Epithelial cell of proximal tubule (primary cell): ENCODE measurements around the gene STAM2. TPM values are rescaled to one million over a fixed set of nuclear protein-coding genes. Genes with fewer than 3 reads are reported as not detected.
"Not testable (repeated sequence)": the region's sequence is repeated elsewhere in the genome, so short reads cannot be mapped to it uniquely, and the experiment has no call there.

ENCODE experiments used
- DNase-seq: peaks from one replicate; pipeline ENCODE4 v3.0.0-alpha.2; 2011; ENCODE audit warnings: low read depth
- H3K4me3 ChIP-seq: 2 replicates; pipeline ENCODE4 v1.5.1; 2011; ENCODE audit warnings: low read depth, mild to moderate bottlenecking, low read length
- total RNA-seq: library from RNA; depleted of rRNA; stranded (reverse); fragments of >200 nt; gene quantifications from 2 replicates; pipeline ENCODE4 v1.2.3, GENCODE V29; 2015
- TF ChIP-seq, protein P1 (sequence below): conservative IDR thresholded peaks from 2 replicates; pipeline ENCODE4 v1.5.1; 2012; ENCODE audit warnings: low read depth, mild to moderate bottlenecking, low read length

STAM2 gene
- total RNA-seq, 1 donor from 2014 or later = 18.7 TPM

DNA sequence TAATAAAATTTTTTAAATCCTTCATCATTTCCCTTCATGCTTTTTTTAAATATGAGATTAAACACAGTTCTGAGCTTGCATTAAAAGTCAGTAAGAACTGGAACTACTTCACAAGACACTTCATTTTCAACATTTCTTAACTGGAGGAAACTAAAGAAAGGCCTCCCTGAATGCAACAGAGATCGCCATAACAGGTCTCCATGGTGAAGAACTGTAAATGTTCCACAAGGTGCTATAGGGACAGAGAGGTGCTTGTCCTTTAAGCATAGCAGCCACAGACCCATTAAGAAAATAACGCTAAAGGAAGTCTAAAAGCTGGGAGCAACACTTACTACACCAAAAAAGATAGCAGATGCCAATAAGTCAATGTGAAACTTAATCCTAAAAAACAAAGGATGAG, 8.5 kb downstream of the STAM2 start:
- TF ChIP-seq, protein P1, sequence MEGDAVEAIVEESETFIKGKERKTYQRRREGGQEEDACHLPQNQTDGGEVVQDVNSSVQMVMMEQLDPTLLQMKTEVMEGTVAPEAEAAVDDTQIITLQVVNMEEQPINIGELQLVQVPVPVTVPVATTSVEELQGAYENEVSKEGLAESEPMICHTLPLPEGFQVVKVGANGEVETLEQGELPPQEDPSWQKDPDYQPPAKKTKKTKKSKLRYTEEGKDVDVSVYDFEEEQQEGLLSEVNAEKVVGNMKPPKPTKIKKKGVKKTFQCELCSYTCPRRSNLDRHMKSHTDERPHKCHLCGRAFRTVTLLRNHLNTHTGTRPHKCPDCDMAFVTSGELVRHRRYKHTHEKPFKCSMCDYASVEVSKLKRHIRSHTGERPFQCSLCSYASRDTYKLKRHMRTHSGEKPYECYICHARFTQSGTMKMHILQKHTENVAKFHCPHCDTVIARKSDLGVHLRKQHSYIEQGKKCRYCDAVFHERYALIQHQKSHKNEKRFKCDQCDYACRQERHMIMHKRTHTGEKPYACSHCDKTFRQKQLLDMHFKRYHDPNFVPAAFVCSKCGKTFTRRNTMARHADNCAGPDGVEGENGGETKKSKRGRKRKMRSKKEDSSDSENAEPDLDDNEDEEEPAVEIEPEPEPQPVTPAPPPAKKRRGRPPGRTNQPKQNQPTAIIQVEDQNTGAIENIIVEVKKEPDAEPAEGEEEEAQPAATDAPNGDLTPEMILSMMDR = no peak
- no peak overlapping the region for H3K4me3 ChIP-seq
- DNase-seq = no peak

- TF ChIP-seq, protein P1 = no peak
- no peak for DNase-seq
- H3K4me3 ChIP-seq = no peak overlapping the region
Observed at GRCh38 chr2:152166633-152167032, 8.9 kb downstream of the STAM2 start.

DNA sequence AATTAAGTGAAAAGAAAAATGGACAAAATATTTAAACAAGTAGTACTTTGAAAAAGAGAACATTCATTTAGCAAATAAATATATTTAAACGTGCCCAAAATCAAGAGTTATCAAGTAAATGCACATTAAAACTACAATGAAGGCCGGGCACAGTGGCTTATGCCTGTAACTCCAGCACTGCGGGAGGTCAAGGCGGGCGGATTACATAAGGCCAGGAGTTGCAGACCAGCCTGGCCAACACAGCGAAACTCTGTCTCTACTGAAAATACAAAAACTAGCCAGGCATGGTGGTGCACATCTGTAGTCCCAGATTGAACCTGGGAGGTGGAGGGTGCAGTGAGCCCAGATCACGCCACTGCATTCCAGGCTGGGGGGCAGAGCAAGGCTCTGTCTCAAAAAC, 9.8 kb downstream of the STAM2 start:
- no peak for DNase-seq
- TF ChIP-seq, protein P1 = no peak
- H3K4me3 ChIP-seq = no peak overlapping the region

- TF ChIP-seq, protein P1 = no peak
- no peak for DNase-seq
Observed at GRCh38 chr2:152165306-152165705, 10.3 kb downstream of the STAM2 start.

DNA sequence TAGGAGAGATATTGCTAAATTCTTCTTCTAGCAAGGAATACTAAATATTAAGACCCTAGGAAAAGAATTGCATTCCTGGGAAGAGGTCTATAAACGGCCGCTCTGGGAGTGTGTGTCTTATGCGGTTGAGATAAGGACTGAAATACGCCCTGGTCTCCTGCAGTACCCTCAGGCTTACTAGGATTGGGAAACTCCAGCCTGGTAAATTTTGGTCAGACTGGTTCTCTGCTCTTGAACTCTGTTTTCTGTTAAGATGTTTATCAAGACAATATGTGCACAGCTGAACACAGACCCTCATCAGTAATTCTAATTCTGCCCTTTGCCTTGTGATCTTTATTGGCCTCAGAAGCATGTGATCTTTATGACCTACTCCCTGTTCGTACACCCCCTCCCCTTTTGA, 11.9 kb downstream of the STAM2 start:
- DNase-seq = not testable (repeated sequence)

More at GRCh38 chr2:152165306-152165705, 10.3 kb downstream of the STAM2 start:
- no peak overlapping the region for H3K4me3 ChIP-seq

DNA sequence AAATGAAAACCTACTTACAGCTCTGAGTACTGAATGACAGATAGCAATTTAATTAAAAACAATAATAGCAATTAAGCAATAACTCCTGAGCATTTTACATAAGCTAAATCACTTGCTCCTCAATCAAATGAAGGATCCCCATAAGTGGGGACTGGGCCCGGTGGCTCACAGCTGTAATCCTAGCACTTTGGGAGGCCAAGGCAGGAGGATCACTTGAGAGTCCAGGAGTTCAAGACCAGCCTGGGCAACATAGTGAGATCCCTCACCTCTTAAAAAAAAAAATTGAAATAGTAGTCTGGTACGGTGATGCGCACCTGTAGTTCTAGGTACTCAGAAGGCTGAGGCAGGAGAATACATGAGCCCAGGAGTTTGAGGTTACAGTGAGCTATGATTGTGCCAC, 13.4 kb downstream of the STAM2 start:
- TF ChIP-seq, protein P1 = no peak
- DNase-seq = no peak
- H3K4me3 ChIP-seq = no peak overlapping the region

More for the DNA sequence above, 11.9 kb downstream of the STAM2 start:
- not testable (repeated sequence) for H3K4me3 ChIP-seq

GRCh38 chr2:152161598-152161997, 14.0 kb downstream of the STAM2 start:
- DNase-seq = no peak

GRCh38 chr2:152160378-152160777, 15.2 kb downstream of the STAM2 start:
- DNase-seq, H3K4me3 ChIP-seq: not testable (repeated sequence)

More at GRCh38 chr2:152161598-152161997, 14.0 kb downstream of the STAM2 start:
- TF ChIP-seq, protein P1 = no peak
- H3K4me3 ChIP-seq = no peak overlapping the region
